ENCODE data around the gene PTTG2. TPM values are rescaled to one million over a fixed set of nuclear protein-coding genes. Genes with fewer than 3 reads are reported as not detected.
"Not testable (repeated sequence)": the region's sequence is repeated elsewhere in the genome, so short reads cannot be mapped to it uniquely, and the experiment has no call there.

The PTTG2 gene
- 1 to 10 TPM in 1 of 3 donors, not detected in 2; 1.3 TPM for total RNA-seq

GRCh38 chr4:37960098-37960497 lies at the start of gene PTTG2:
TSS of gene PTTG2 (plus strand) at chr4:37960398. CDS start at chr4:37960435, 37 bp downstream.
- no peak within 1 kb of the TSS for H3K4me3 ChIP-seq
- no peak for DNase-seq (ENCODE audit: low spot score in 2 of 2)
- no peaks in the 10 kb centered on the region for H3K36me3 ChIP-seq
- no peak within 1 kb of the TSS for H3K27ac ChIP-seq
- no peaks in the 10 kb centered on the region for H3K27me3 ChIP-seq
- TF ChIP-seq CTCF (IDR thresholded peaks at IDR 0.05) = no peak
- no peak for TF ChIP-seq POLR2AphosphoS5 (IDR thresholded peaks at IDR 0.05)
- no peak for TF ChIP-seq POLR2A (IDR thresholded peaks at IDR 0.05)
- no peaks in the 10 kb centered on the region for H3K4me1 ChIP-seq
- H3K9me3 ChIP-seq = no peaks in the 10 kb centered on the region
- intact Hi-C loops (cut with DNase I; ENCODE audit: low total_unique reads) = no loop called here

GRCh38 chr4:37914539-37914938 lies 45.7 kb upstream of the PTTG2 start:
- H3K36me3 ChIP-seq = no peaks in the 10 kb centered on the region
- DNase-seq (ENCODE audit: low spot score in 2 of 2) = no peak
- intact Hi-C loops (cut with DNase I; ENCODE audit: low total_unique reads) = no loop called here

GRCh38 chr4:37917388-37917787 lies 42.8 kb upstream of the PTTG2 start:
- intact Hi-C loops (cut with DNase I; ENCODE audit: low total_unique reads) = no loop called here

More at GRCh38 chr4:37914539-37914938, 45.7 kb upstream of the PTTG2 start:
- Histone ChIP-seq H3K4me1 (no peaks in the 10 kb centered on the region), H3K27me3 (no peaks in the 10 kb centered on the region), H3K27ac (no peak overlapping the region), H3K9me3 (no peaks in the 10 kb centered on the region), H3K4me3 (no peak overlapping the region)
- TF ChIP-seq POLR2A (IDR thresholded peaks at IDR 0.05) (no peak), POLR2AphosphoS5 (IDR thresholded peaks at IDR 0.05) (no peak), CTCF (IDR thresholded peaks at IDR 0.05) (no peak)

GRCh38 chr4:37918653-37919052 lies 41.5 kb upstream of the PTTG2 start:
- H3K4me1 ChIP-seq = no peaks in the 10 kb centered on the region
- no peak for DNase-seq (ENCODE audit: low spot score in 2 of 2)
- H3K36me3 ChIP-seq = no peaks in the 10 kb centered on the region
- H3K27me3 ChIP-seq = no peaks in the 10 kb centered on the region
- H3K27ac ChIP-seq = no peak overlapping the region
- no peak for TF ChIP-seq POLR2AphosphoS5 (IDR thresholded peaks at IDR 0.05)
- TF ChIP-seq CTCF (IDR thresholded peaks at IDR 0.05) = no peak
- TF ChIP-seq POLR2A (IDR thresholded peaks at IDR 0.05) = no peak
- intact Hi-C loops (cut with DNase I; ENCODE audit: low total_unique reads) = no loop called here
- H3K4me3 ChIP-seq = no peak overlapping the region
- H3K9me3 ChIP-seq = no peaks in the 10 kb centered on the region

More at GRCh38 chr4:37917388-37917787, 42.8 kb upstream of the PTTG2 start:
- DNase-seq (ENCODE audit: low spot score in 2 of 2) = no peak
- Histone ChIP-seq H3K9me3 (no peaks in the 10 kb centered on the region), H3K4me3 (no peak overlapping the region), H3K27me3 (no peaks in the 10 kb centered on the region), H3K4me1 (no peaks in the 10 kb centered on the region), H3K36me3 (no peaks in the 10 kb centered on the region), H3K27ac (no peak overlapping the region)
- TF ChIP-seq CTCF (IDR thresholded peaks at IDR 0.05) = no peak
- no peak for TF ChIP-seq POLR2A (IDR thresholded peaks at IDR 0.05)
- TF ChIP-seq POLR2AphosphoS5 (IDR thresholded peaks at IDR 0.05) = no peak

GRCh38 chr4:37922328-37922727 lies 37.9 kb upstream of the PTTG2 start:
- DNase-seq (ENCODE audit: low spot score in 2 of 2) = no peak
- intact Hi-C loops (cut with DNase I; ENCODE audit: low total_unique reads) = no loop called here
- TF ChIP-seq POLR2A (IDR thresholded peaks at IDR 0.05) = no peak
- TF ChIP-seq CTCF (IDR thresholded peaks at IDR 0.05) = no peak
- no peak for TF ChIP-seq POLR2AphosphoS5 (IDR thresholded peaks at IDR 0.05)

GRCh38 chr4:37923089-37923488 lies 37.1 kb upstream of the PTTG2 start:
- H3K36me3 ChIP-seq; H3K4me3 ChIP-seq; H3K4me1 ChIP-seq; intact Hi-C loops (cut with DNase I; ENCODE audit: low total_unique reads); DNase-seq (ENCODE audit: low spot score in 2 of 2); H3K27me3 ChIP-seq; H3K27ac ChIP-seq; H3K9me3 ChIP-seq: not testable (repeated sequence)

More at GRCh38 chr4:37922328-37922727, 37.9 kb upstream of the PTTG2 start:
- no peaks in the 10 kb centered on the region for H3K9me3 ChIP-seq
- H3K36me3 ChIP-seq = no peaks in the 10 kb centered on the region
- H3K27me3 ChIP-seq = no peaks in the 10 kb centered on the region
- H3K4me3 ChIP-seq = no peak overlapping the region
- no peaks in the 10 kb centered on the region for H3K4me1 ChIP-seq
- H3K27ac ChIP-seq = no peak overlapping the region
